Stimulated activated CD8-positive, alpha-beta memory T cell treated with anti-CD3 and anti-CD28 coated beads, Interleukin-15, amount 100 ng/mL, for 1 hour (primary cell): ENCODE measurements around the gene SLC12A8.

Experiments used
- DNase-seq: peaks from one replicate; pipeline ENCODE4 v3.0.0-alpha.2; 2020; ENCODE audit warnings: low read depth

Gene SLC12A8

DNA sequence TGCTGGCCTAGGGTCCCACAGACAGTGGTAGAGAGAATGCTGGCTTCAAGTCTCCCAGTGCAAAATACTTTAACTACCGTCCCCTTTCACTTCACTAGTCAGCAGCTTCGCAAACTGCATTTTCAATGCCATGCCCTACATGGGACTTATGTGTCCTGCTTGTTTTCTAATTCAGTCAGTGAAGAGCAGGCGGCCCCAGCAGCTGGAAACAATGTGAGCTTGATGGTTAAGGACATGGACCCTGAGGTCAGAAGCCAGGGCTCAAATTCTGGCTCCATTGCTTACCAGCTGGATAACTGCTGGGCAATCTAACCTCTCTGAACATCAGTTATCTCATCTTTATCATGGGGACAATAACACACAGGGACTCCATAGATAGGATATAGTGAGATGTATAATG is 58.4 kb downstream of the SLC12A8 start:
- DNase-seq = no peak

DNA sequence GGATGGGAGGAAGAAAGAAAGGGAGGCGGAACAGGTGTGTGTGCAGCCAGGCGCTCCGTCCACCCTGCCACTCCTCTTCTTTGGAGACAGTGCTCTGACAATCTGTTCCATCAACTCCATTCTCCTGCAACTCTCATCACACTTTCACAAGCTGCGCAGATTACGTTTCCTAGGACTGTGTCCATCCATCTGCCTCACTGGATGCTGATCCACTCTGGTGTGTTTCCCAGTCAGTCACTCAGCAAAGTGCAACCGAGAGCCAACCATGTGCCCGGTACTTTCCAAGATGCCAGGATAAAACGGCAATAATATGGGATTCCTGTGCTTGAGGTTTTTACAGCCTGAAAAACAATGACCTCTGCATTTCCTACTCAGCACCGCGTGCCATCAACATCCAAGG is 59.6 kb downstream of the SLC12A8 start:
- no peak for DNase-seq

DNA sequence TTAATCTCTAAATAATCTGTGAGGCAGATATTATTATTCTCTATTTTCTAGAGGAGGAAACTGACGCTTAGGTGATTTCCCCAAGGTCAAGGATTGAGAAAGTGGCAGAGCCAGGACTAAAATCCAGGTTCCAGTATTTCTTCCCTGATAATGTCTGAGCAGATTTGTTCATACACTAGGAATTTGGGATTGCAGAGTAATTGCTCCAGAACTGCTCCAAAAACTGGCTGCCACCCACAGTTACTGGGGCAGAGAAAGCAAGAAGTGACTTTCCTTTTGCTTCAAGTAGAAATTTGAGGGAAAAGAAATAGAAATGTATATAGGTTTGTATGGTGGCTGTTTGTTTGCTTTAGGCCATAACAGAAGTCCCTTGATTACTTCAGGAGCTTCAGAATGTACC is 60.6 kb downstream of the SLC12A8 start:
- DNase-seq = no peak

DNA sequence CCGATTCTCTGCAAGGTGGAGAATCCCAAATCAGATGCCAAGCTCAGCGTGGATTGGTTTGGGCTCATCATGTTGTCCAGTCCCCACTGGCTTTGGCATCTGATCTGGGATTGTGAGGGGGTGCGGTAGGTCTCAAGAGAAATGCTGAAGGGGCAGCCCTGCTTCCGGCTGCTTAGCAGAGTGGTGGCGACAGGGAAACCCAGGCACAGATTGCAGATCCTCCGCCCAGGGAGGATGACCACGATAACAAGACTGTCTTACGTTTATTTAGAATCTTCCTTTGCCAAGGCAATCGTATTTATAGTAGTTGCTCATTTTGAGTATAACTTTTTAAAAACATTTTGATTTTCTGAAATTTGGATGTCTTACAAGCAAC is 61.1 kb downstream of the SLC12A8 start:
- DNase-seq = no peak

DNA sequence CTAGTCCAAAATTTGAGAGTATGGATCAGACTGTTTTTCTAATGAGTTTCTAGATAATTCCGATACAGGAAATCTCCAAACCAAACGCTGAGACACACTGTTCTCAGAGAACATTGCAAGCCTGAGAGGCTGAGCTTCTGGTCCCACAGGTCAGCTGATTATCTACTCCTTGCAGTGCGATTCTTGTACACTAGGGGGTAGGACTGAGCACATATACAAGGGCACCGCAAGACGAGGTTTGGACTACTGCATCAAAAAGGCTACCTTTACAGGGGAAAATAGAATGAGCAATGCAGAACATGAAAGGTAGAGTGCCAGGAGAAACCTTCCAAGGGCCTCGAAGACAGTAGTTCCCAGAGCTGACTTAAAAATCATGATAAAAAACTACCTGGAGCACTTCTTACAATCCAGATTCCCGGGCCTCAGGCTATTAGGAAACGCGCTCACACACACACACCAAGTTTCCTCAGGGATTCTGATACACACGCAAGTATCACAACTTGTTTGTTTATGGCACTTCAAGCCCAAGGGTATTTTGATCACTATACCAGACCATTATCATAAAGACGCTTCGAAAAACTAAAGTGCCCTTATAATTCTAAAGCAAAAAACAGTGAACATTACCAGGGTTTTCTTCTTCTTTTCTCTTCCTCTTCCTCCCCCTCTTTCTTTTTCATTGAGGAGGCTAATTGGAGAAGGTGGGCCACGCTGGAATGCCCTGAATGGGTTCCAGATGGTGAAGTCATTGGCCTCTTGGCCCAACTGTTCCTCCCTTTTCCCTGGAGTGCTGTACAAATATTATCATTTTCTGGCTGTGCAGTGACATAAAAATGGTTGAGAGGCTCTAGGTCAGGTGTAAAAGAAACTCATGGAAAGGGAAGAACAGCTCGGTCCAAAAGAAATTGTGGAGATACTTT is 61.8 kb downstream of the SLC12A8 start:
- peak; percentile 24 for DNase-seq

DNA sequence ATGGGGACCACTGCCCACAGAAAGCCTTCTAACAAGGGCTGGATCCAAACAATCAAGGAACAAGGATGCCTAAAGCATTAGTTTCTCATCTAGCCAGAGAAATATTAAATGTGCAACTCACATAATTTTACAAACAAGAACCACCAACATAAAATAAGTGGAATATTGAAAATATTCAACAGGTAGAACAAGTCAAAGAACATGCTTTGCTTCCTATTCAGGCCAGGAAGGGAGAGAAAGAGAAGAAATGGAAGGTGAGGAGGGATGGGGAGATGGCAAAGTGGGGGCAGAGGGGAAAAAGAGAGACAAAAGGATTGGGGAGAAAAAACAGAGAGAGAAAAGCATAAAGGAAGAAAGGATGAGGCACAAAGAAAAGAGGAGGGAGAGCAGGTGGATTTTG is 63.1 kb downstream of the SLC12A8 start:
- no peak for DNase-seq

DNA sequence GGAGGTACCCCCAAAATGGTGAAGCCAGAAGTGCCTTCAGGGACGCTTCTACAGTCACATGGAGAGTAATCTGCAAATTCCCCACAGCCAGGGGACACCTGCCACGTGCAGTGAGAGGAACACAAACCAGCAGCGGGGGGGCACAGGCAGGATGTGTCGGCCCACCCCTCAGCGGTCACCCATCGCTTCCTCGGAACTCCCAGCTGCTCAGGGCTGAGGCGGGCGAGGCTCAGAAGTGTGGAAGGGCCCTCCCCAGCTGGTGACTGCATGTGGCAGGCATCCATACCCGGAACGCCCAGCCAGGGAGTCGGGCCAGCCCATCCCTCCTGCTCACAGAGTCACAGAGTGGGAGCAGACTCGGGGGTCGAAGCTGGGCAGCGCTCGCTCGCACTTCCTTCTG is 63.7 kb downstream of the SLC12A8 start:
- DNase-seq = no peak

DNA sequence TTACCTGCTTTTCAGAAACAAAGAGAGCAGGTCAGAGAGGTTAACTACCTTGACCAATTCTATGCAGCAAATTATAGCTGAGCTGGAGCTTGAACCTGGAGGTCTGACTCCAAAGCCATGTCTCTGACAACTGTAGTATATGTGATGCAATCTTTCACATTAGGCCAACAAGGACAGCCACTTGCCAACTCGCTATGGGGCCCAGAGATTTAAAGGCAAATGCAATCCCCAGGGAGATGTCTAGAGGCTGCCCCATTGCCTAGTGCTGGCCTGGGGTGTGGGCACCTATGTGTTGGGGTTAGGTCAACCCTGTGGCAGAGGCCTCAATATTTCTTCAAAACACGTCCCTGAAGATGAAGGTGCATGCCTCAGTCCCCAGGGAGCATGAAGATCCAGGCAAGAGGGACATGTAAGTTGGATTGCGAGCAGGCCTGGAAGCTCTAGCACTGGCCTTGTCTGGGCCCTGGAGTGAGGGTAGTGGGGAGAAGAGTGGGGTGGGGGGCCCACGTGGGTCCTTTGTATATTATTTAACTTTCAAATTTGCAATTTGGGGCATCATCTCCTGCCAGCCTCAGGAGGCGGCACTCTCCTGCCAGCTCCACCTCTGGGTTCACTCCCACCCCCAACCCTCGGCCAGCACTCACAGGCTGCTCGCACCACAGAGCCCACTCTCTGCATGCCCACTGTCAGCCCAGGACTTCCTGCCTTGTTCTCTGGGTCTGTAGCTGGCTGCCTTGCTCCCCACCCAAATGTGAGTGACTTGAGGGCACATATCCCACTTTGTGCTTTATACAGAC is 64.3 kb downstream of the SLC12A8 start:
- DNase-seq = no peak

DNA sequence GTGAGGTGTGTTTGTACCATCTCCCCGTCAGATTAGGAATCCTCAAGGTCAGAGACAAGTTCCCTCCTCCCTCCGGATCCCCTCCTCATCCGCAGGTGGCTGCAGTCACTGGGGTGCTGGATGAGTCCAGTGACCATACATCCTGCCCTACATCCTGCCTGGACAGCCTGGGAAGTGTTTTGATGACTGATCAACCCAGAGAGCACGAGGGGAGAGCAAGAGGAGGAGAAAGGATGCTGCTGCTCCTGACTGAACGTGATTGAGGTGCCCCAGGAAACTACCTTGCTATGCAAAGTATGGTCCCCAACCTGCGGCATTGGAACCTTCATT is 65.1 kb downstream of the SLC12A8 start:
- no peak for DNase-seq

DNA sequence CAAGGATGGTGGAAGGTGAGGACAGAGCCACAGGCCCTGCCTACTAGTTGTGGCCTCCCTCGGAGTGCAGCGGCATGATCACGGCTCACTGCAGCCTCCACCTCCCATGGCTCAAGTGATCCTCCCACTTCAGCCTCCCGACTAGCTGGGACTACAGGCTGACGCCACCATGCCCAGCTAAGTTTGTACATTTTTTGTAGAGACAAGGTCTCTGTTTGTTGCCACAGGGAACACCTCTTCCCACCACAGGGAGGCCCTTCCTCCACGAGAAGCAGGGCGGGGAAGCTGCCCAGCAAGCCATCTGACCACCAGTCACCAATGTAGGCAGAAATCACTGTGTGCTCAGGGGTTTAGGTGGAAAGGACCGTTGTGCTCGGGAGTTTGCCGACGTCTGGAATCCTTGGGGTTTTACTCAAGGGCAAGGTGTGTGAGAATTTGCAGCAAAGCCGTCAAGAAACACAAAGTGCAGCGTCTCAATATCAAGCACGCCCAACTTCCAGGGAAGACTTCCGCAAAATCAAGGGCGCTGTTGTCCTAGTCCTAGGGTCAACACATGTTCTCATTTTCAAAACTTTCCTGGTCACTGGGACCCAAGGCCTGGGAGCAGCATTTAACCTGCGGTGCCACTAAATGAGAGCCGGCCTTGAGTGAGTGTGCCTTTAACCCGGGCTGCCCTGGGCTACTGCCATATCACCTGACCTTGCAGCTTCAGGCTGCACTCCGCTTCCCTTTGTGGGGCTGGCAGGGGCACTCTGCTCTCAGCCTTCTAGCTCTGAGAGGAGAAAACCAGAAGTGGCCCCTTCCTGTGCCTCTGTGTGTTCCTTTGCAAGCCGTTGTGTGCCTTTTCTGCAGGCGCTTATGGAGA is 65.7 kb downstream of the SLC12A8 start:
- no peak for DNase-seq

DNA sequence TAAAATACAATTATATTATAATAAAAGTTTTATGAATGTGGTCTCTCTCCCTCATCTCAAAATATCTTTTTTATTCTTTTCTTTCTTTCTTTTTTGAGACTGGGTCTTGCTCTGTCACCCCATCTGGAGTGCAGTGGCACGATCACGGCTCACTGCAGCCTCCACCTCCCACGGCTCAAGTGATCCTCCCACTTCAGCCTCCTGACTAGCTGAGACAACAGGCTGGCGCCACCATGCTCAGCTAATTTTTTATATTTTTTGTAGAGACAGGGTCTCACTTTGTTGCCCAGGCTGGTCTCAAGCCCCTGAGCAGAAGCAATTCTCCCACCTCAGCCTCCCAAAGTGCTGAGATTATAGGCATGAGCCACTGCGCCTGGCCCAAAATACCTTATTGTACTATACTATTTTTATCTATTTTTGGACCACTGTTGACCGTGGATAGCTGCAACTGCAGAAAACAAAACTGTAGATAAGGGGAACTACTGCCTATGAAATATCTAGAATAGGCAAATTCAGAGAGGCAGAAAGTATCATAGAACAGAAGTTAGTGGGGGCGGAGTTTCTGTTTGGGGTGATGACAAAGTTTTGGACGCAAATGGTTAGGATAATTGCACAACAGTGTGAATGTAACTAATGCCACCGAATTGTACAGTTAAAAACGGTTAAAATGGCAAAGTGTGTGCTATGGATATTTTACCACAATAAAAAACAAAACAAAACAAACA is 66.6 kb downstream of the SLC12A8 start:
- DNase-seq = no peak

DNA sequence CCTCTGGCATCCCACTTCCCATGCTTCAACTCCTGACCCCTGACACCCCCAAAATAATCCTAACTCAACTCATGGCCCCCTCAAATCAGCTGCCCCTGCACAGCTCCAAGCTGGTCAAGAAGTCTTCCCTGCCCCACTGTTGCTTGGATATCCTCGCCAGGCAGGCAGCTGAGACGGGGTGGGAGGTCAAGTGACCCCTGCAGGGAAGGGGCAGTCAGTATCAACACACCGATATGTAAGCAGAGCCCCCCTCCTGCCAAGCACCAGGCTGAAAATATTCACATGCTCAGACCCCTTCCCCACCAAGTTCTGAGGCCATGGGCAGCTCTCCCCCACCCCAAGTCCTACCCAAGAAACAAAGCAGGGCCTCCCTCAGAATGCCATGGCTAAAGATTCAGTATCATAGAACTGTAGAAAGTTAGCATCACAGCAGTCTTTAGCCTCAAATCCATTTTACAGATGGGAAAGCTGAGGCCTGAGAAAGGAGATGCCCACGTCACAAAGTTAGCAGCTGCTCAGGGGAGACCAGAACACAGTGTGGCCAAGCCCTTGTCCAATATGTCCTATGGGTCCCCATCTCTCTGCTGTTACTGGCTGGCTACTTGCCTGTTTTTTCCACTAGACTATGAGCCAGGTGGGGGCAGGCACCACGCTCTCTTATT is 67.8 kb downstream of the SLC12A8 start:
- DNase-seq = no peak

DNA sequence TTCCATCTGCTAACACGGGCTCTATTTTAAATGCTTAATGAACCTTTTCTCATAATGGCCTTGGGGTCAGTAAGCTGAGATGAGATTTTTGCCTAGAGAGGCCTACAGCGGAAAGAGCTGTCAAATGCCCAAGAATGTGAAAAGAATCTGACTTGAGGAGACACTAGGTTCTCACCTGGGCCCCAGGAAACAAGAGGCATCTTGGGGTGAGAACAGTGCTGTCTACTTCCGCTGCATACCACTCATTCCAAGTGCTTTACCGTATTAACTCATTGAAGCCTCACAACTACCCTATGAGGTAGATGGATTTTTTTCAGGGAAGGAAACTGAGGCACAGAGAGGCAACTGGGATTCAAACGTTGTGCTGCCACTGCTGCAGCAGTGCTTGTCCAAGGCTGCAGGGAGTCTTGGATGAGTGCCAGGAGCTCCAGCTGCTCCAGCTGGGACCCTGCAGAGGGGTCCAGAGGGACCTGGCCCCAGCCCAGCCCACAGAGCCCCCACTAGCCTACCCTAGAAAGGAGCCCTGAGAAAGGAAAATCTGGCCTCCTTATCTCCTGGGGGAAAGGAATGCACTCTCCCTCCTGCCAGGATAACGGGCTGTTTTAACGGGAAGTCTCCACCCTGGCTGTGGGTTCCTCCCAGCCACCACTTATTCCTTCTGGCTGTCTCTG is 68.4 kb downstream of the SLC12A8 start:
- no peak for DNase-seq

DNA sequence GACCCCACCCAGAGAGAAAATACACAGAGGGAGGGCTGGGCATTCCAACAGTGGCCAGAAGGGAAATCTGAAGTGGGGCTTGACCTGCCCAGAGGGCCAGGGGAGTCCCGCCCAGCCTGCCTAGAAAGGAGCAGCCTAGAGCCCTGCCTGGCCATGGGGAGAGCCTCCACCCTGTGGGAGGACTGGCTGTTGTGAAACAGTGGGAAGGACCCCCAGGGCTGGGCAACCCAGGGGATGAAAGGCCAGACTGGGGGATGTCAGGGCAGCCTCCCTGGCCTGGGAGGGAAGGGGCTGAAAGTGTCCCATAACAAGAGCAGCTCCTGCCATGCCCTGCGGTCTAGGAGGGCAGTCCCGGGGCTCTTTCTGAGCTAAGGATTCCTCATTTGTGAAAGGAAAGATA is 69.0 kb downstream of the SLC12A8 start:
- DNase-seq = no peak

DNA sequence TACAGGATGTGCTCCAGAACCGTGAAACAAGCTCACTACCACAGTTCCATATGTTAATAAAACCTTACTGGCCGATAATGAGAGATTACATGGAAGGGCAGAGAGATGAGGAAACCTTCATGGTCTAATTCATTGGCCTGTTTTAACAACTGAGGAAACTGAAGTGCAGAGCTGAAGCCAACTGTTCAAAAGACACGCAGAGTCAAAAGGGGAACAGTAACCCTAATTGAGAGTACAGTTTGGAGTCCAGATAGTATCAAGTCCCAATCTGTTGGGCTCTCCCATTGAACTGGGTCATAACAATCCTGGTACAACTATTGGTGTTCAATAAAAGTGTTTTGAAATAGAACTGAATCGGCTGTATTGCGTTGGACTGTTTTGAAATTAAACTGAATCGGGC is 69.6 kb downstream of the SLC12A8 start:
- DNase-seq = no peak

DNA sequence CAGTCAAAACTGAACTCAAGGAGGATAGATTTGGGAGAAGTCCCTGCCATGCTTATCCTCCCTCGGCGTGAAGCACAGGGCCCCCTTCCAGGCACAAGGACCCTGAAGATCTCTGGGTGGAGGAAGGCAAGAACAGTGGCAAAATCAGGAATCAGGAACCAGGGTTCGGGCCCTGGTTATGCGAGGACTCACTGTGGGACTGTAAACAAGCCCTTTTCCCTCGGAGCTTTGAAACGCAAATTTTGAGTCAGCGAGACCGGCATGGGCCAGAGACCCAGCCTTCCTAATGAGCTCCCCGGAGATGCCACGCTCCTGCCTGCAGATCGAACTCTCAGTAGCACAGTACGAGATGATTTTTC is 70.1 kb downstream of the SLC12A8 start:
- DNase-seq = no peak

DNA sequence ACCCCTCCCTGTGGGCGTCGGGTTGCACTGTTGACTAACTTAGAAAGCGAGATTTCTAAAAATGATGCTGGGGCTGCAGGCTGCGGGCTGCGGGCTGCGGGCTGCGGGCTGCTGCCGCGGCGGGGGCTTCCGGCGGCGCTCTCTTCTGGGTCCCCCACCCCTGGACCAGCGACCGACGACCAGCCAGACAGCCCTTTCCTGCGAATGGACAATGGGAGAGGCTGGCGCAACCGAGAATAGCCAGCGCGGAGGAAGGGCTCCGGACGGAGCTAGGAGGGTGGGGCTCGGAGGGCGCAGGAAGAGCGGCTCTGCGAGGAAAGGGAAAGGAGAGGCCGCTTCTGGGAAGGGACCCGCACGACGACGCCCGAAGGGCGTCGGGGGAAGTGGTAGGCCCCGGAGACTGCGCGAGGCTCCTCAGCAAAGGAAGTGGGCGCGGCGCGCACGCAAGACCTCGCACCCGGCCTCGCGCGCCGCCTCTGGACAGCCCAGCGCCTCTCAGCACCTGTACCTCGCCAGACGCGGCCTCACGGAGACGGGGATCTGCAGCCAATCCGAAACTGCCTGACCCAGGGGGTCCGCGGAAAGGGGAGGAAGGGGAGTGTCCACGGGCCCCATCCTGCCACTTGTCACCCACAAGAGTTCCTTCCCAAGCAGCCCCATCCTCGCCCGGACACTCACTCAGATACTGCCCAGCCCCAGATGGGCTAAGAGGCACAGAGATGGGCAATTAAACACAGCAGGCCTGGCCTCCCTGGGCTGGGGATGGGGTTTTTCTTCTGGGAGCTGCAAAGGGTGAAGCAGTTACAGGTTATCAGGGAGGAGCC is 70.7 kb downstream of the SLC12A8 start:
- DNase-seq = peak; percentile 34

DNA sequence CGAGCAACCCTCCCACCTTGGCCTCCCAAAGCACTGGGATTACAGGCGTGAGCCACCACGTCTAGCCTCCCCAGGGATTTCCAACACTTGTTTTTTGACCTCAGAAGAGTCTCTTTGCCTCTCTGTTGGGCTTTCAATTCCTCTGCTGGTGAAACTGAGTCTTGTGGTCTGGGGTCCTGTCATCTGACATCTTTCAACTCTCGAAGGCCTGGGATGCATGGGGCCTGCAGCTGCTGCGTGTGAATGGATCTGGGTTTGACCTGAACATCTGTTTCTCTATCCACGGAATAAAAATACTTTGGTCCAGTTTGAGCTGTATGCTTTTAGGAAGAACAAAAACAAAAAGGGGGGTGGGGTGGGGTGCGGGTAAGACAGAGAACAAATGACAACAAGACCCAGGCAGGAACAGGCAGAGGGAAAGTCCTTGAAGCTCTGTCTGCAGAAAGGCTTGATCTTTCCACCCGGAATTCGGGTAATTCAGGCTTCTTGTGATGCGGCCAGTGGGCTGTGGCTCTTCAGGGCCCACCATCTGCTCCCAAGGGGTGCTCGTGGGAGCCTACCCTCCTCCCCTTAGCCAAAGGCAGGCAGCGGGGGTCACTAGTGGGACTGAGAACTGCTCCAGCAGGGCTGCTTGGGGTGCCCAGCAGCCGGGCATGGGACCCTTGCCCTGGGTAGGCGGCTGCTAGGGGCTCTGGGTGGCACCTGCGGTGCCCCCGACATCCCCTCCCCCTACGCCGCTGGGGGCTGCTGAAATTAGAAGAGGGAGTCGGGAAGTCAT is 71.5 kb downstream of the SLC12A8 start:
- no peak for DNase-seq
